NK-92 treated with Interleukin-12 subunit alpha and Interleukin-12 subunit beta, amount 100 ng/mL, for 24 hours (cell line): ENCODE results near the gene EXOC4.

ENCODE experiments used
- DNase-seq: peaks from one replicate; lab custom pipeline; 2025; lab: John Stamatoyannopoulos, UW

EXOC4 gene

GRCh38 chr7:133539016-133539415 is 286.1 kb downstream of the EXOC4 start:
- DNase-seq: no peak

DNA sequence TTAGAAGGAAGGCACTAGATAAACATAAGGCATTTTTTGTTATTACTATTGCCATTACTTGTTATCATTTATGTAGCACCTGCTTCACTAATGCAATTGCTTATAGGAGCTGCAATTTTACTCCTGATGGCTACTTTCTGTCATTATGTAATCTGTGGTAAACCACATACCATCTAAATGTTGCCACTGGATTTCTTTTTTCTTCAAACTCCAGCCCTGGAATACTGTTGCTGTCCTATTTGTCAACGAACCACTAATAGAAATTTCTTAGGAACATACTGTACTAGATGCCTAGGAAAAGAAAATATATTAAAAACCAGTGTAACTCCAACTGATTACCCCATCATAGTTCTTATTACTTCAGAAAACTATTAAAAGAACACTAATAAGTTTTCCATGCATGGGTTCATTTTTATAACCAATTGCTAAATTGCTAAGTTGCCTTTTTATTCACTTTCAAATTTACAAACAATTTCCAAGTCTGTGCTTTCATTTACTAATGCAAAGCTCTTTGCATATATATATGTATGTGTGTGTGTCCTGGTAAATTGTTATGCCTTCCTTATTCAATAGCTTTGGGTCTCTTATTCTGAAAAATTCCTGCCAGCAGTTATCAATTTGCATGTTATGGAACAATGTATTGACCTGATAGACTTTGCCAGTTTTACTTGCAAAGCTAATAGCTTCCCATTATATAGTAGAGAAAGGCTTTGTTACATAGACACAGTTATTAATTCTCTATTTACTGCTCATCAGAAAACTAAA is 287.4 kb downstream of the EXOC4 start:
- no peak for DNase-seq

GRCh38 chr7:133542209-133542780 is 289.4 kb downstream of the EXOC4 start:
- no peak for DNase-seq

- no peak for DNase-seq
These were observed 290.8 kb downstream of the EXOC4 start for GRCh38 chr7:133543657-133544056.

DNA sequence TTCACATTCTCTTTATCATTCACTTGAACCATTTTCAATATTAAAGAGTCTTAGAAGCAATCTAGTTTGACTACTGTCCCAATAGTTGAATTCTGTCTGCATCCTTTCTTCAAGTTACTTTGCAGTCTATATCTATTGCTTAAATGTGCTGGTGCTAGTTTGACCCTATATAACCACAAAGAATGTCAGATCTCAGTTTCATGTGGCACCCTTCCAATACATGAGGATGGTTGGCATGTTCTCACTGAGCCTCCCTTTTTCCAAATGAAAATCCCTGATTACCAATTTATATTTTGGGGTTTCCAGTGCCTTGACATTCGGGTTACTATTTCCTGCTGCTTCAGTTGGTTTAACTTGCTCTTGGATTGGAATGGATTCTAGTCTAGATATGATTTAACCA is 292.7 kb downstream of the EXOC4 start:
- DNase-seq: no peak

GRCh38 chr7:133547981-133548380 is 295.1 kb downstream of the EXOC4 start:
- DNase-seq: no peak

- no peak for DNase-seq
These were observed 296.8 kb downstream of the EXOC4 start for GRCh38 chr7:133549633-133550032.

DNA sequence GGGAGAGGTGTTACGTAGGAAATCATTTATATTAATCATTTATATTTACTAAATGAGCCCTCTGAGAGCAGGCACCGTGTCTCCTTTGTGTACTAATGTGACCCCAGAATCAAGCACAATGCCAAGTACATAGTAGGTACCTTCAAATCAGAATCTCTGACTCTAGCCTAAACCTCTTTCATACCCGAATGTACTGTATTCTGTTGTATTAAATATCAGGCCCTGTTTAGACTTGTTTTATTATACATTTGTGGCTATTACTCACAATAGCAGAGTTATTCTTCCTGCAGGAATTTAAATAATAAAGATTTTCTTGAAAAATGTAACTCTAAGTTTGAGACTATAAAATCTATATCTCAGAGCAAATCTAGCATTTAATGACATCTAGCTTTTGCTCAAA is 297.3 kb downstream of the EXOC4 start:
- DNase-seq: no peak

- DNase-seq: no peak
These were observed 297.9 kb downstream of the EXOC4 start for GRCh38 chr7:133550811-133551210.

GRCh38 chr7:133551466-133551865 is 298.6 kb downstream of the EXOC4 start:
- no peak for DNase-seq

DNA sequence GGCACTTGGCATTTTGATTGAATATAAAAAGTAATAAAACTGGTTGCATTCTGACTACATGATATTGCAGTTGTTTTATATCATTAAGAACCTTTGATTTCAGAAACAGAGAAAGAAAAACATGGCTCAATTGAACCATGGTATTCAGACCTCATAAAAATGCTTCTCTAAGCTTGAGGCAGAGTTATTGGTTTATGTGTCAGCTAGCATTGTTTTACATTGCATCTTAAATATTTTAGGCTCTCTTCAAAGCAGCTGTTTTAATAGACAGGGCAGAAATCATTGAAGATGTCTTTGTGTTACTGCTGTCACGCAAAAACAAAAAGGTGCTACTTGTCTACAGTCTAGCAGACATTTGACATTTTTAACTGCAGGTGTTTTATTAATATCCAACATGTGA is 299.2 kb downstream of the EXOC4 start:
- no peak for DNase-seq

- DNase-seq: no peak
These were observed 301.5 kb downstream of the EXOC4 start for GRCh38 chr7:133554330-133554729.

GRCh38 chr7:133556048-133556447 is 303.2 kb downstream of the EXOC4 start:
- DNase-seq: no peak

DNA sequence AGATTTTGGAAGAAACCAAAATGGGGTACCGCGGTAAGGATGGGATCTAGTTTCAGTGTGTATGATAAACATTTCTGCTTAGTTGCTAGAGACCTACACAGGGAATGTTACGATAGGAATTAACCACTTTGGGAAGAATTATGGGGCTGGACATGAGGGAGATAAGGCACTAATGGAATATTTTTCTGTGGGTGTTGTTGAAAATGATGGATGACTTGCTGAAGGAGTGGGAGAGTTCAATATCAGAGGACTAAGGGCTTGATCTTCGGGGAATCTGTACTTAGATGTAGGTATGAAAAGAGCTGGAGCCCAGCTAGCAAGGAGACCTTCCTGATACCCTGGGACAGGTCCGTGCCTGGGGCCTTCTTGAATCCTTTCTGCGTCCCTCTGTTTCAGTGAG is 303.7 kb downstream of the EXOC4 start:
- DNase-seq: no peak

DNA sequence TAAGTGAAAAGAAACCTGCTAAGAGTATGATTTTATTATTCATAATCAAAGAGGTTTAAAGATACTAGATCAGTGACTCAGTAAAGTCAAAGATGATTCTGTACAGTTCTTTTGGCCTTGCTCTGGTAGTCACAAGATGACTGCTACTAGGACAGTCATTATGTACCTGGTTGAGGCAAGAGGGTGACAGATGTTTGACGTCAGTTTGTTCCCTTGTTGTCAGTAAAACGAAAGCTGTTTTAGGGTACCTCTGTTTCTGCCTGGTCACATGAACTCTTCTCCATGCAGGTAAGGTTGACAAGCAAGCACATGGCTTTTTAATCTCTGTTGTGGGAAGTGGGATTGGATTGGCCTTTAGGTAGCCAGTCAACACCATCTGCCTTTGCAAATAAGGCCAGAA is 308.0 kb downstream of the EXOC4 start:
- no peak for DNase-seq

DNA sequence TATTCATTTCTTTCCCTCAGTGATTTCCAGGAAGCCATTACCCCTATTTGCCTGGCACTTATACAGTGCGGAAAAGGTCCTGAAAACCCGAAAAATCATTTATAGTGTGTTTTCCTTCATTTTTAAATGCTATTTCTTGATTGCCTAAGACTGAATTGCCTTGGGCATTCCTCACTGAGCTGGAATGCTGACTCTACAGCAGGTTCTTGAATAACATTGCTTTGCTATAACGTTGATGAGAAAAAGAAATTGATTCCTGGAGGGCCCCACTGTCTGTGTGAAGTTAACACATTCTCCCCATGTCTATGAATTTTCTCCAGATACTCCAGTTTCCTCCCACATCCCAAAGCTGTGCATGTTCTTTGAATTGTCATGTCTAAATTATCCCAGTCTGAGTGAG is 308.5 kb downstream of the EXOC4 start:
- no peak for DNase-seq

GRCh38 chr7:133562621-133563020 is 309.7 kb downstream of the EXOC4 start:
- DNase-seq: no peak

DNA sequence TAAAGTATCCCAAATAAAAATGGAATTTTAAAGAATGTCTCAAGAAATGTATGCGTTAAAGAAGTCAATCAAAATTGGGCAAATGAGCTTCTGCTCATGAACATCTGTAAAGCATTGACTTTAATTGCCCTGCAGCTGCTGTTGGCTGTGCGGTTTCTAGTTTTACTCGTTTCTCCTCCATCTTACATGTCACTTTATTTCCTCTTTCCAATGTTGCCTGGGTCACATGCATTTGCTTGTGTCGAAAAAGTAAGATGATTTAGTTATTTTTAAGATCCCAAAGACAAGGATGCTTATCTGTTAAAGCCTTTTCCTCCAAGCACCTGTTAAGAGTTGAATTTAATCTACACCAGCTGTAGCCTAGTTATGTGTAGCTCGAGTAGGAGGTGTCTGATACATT is 310.4 kb downstream of the EXOC4 start:
- no peak for DNase-seq

DNA sequence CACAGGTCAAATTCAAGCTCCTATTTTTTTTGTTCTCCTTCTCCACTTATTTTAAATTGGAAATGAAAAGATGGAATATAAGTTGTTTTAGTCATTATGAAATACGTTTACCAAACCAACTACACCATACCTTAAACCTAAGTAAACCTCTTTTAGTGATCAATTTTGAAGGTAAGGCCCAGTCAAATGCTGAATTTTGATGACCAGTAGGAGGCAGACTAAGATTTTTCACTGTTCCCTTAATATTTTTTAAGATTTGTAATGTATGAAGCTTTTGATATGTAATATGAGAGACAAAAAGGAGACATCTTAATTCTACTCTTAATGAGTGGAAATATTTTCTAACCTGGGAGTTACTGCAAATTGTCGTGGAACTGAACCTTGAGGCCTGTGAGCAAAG is 311.6 kb downstream of the EXOC4 start:
- DNase-seq: no peak

DNA sequence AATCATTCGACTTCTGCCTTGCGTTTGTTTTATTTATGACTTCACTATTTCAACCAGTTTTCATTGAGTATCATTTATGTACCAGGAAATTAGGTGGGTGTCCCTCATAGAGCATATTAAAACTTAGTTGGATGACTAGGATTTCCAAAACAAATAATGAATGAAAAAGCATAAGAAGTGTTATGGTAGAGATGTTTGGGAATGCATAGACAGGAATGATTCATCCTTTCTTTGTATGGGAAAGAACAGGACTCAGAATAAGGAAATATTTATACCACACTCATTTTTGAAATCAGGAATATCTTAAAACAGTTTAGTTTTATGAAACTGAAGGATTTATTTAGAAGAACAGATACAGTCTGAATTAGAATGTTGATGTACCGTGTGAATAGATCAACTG is 315.7 kb downstream of the EXOC4 start:
- no peak for DNase-seq

GRCh38 chr7:133570321-133570720 is 317.4 kb downstream of the EXOC4 start:
- DNase-seq: no peak

DNA sequence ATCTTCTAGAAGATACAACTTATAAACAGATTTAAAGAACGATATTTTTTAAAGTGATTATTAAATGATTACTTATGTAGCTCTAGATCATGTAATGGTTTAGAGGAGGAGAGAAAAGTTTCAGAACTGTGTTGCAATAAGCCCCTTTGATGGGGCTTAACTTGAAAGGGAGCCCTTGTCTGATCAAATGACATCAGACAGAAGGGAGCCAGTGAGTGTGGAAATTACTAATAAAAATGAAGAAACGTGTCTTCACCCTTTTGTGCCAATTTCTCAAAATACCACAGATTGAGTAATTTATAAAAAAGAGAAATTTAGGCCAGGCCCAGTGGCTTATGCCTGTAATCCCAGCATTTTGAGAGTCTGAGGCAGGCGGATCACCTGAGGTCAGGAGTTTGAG is 318.2 kb downstream of the EXOC4 start:
- DNase-seq: no peak

DNA sequence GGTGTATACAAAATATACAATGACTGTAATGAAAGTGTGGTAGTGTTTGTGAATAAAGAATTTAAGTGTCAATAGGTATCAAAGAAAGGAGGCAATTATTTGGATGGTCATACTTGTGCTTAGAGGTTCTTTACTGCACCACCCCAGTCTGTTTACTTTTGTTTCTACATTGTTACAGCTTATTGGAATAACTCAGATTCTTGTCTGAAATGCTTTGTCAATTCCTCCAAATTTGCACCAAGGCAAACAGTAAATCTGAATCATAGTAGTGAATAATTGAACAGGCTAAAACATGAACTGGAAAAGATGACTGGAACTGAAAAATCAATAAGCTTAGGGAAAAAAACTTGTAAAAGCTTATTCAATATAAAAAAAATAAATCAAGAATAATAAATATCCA is 319.2 kb downstream of the EXOC4 start:
- no peak for DNase-seq

DNA sequence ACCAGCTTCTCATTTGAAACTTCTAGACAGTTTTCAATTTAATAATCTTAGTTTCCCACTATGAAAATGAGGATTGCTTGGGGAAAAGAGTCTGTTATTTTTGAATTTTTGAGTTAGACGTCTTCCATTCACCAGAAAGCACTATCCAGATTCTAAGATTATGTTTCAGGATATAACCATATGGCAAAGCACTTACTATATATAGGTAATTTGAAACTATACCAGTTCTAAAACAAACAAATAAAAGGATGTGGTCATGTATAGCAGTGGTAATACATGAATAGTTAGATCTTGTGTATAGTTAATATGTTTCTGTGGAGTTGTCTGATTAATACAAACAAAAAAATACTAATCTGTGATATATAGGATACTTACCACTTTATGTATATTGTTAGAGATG is 320.0 kb downstream of the EXOC4 start:
- DNase-seq: no peak
